ENCODE data around the gene PARVG. TPM values are rescaled to one million over a fixed set of nuclear protein-coding genes. Genes with fewer than 3 reads are reported as not detected.

PARVG gene
- total and polyA plus RNA-seq, 9 of the 15 experiments (the other 6 are each of a cell fraction or from before 2014, with no cell fraction given) = 0.35 TPM; not detected in 8

- FAIRE-seq (no peak), DNase-seq (ENCODE audit: extremely low read depth in 1 of 4, low spot score in 3 of 4) (no peak), ATAC-seq (no peak)
- intact Hi-C loops (cut with micrococcal nuclease) (no loop called here), in situ Hi-C loops (cut with MboI) (no loop called here)
- Histone ChIP-seq H2AFZ (ENCODE audit: low read depth, low read length) (no peak overlapping the region), H3K4me1 (replicated peaks in 1 of 2; ENCODE audit: control insufficient read depth in 2 of 2, insufficient read depth in 2 of 2, low read length in 2 of 2) (peaks cover 0 to 5% of the 10 kb centered on the region in 2 experiments; a peak in 4 of 5 replicates), H3K9ac (ENCODE audit: insufficient read depth in 1 of 2, low read depth in 2 of 2, low read length in 2 of 2) (no peak overlapping the region), H4K20me1 (replicated peaks; ENCODE audit: control insufficient read depth, insufficient read depth, low read length) (0 out of 2 replicates have a peak, but pooled peaks cover 5% of the 10 kb centered on the region), H3K27ac (ENCODE audit: extremely low read depth, low read depth, low read length) (no peak overlapping the region), H3K36me3 (ENCODE audit: control insufficient read depth, insufficient read depth, low read length) (peaks cover 12% of the 10 kb centered on the region; the same call in 1 of the 3 replicates), H3K4me2 (ENCODE audit: insufficient read depth, low read length) (no peak overlapping the region), H3K79me2 (ENCODE audit: control insufficient read depth, insufficient read depth, low read length) (no peaks in the 10 kb centered on the region), H3K27me3 (ENCODE audit: control insufficient read depth in 2 of 2, insufficient read depth in 2 of 2, low read length in 2 of 2) (no peaks in the 10 kb centered on the region), H3K9me3 (replicated peaks; ENCODE audit: control insufficient read depth, insufficient read depth, low read depth, low read length) (0 out of 2 replicates have a peak, but pooled peaks cover 2% of the 10 kb centered on the region), H3K4me3 (no peak overlapping the region), H3K9me1 (ENCODE audit: control insufficient read depth, insufficient read depth, low read length) (no peaks in the 10 kb centered on the region)
- ChIA-PET POLR2A (interaction anchor here (0.7 kb wide), 1 partner anchor 247 kb away, joined by 3 read pairs; no protein-coding TSS in a partner anchor), CTCF (ENCODE audit: low intra/inter-chr PET ratio) (no interaction called here)
- no TSS peak for BruUV-seq (replicated peaks)
- 79% methylated on average over 11 of the region's 12 CpGs for WGBS (ENCODE audit: insufficient coverage, low coverage, missing lambda C conversion rate)
- TF ChIP-seq XRCC4 (IDR thresholded peaks at IDR 0.05; ENCODE audit: extremely low read depth, insufficient read depth, insufficient read length) = no peak
- TF ChIP-seq LARP7 (IDR thresholded peaks at IDR 0.05) = no peak
- no peak for TF ChIP-seq ZNF77 (CRISPR knock-in tag; IDR thresholded peaks at IDR 0.05)
- TF ChIP-seq, protein P1, sequence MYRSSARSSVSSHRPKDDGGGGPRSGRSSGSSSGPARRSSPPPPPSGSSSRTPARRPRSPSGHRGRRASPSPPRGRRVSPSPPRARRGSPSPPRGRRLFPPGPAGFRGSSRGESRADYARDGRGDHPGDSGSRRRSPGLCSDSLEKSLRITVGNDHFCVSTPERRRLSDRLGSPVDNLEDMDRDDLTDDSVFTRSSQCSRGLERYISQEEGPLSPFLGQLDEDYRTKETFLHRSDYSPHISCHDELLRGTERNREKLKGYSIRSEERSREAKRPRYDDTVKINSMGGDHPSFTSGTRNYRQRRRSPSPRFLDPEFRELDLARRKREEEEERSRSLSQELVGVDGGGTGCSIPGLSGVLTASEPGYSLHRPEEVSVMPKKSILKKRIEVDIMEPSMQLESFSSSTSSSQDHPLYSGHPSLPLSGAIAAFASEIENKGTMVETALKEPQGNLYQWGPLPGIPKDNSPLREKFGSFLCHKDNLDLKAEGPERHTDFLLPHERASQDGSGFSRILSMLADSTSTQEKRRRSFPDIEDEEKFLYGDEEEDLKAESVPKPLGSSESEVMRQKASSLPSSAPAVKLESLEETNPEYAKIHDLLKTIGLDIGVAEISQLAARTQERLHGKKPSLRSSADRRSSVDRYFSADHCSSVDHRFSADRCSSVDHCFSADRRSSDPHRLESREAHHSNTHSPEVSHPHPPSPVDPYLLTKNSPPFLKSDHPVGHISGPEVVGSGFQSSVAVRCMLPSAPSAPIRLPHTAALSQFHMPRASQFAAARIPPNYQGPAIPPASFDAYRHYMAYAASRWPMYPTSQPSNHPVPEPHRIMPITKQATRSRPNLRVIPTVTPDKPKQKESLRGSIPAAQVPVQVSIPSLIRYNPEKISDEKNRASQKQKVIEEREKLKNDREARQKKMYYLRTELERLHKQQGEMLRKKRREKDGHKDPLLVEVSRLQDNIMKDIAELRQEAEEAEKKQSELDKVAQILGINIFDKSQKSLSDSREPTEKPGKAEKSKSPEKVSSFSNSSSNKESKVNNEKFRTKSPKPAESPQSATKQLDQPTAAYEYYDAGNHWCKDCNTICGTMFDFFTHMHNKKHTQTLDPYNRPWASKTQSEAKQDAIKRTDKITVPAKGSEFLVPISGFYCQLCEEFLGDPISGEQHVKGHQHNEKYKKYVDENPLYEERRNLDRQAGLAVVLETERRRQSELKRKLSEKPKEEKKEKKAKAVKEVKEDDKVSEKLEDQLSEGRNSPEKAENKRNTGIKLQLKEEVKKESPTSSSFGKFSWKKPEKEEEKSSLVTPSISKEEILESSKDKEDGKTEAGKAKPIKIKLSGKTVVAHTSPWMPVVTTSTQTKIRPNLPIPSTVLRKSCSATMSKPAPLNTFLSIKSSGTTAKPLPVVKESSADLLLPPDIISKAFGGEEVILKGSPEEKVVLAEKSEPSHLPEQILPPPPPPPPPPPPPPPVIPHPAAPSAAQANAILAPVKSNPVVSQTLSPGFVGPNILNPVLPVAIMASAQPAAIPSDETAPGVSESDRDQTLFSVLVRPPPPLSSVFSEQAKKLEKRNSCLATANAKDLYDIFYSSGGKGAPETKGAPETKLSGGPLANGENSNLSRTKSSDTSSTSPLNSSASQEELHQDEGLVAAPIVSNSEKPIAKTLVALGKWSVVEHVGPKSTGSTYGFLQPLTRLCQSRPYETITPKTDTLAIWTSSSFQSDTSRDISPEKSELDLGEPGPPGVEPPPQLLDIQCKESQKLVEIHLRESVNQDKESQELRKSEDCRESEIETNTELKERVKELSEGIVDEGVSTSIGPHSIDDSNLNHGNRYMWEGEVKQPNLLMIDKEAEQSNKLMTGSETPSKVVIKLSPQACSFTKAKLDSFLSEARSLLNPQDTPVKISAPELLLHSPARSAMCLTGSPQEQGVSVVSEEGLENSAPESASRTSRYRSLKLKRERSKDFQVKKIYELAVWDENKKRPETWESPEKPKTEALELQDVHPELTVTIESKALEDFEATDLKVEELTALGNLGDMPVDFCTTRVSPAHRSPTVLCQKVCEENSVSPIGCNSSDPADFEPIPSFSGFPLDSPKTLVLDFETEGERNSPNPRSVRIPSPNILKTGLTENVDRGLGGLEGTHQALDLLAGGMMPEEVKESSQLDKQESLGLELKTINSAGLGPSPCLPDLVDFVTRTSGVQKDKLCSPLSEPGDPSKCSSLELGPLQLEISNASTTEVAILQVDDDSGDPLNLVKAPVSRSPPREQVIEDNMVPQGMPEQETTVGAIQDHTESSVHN (IDR thresholded peaks at IDR 0.05; ENCODE audit: borderline replicate concordance in 1 of 2, low read depth in 1 of 2) = no peak
- TF ChIP-seq ZNF121 (CRISPR knock-in tag; conservative IDR thresholded peaks at IDR 0.05) = no peak
- TF ChIP-seq ZNF668 (CRISPR knock-in tag; IDR thresholded peaks at IDR 0.05) = no peak
- TF ChIP-seq KLF13 (tag; IDR thresholded peaks at IDR 0.05; ENCODE audit: borderline replicate concordance, low read depth) = no peak
- no peak for TF ChIP-seq RFX5 (IDR thresholded peaks at IDR 0.05; ENCODE audit: low read depth, low read length)
- TF ChIP-seq PRMT5 (CRISPR knock-in tag; IDR thresholded peaks at IDR 0.05) = no peak
- TF ChIP-seq AFF4 (CRISPR knock-in tag; IDR thresholded peaks at IDR 0.05) = no peak
Measured at GRCh38 chr22:44131412-44131811, 49.3 kb upstream of the PARVG start.

All from K562 (cell line).